RPMI8226 (cell line): ENCODE data around the gene TUBD1.

Experiments
- DNase-seq: peaks from one replicate; pipeline ENCODE4 v3.0.0-alpha.2; 2015

Gene TUBD1

DNA sequence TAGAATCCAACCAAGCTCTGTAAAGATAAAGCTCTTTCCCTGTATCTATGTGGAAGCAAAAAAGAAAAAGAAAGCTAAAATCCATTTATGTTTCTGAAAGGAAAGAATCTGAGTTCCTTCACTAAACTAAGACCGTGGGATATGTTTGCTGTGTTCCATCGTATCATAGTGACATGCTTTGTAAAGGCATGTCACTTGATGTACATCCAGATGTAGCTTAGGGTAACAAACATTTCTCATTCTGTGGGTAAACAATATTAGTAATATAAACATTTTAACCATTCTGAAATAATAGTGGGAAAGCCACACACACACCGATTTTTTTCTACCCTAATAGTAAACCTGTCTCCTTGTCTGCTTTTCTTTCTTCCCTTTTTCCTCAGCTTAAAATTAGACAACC, 78.1 kb downstream of the TUBD1 start:
- DNase-seq, result no peak

DNA sequence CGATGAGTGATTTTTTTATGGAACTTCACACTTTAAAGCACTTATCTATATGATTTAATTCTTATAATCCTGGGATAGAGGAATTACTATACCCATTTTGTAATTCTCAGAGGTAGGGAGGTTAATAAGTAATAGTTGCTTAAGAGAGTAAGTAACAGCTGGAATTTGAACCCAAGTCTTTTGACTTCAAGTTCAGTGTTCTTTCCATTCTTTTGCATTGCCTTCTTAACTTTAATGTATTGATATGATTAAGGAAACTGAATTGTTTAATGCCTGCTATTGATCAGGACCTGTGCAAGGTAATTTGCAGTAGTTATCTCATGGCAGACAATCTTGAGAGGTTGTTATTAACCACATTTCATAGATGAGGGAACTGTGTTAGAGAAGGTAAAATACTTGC, 78.5 kb downstream of the TUBD1 start:
- DNase-seq, result no peak

- DNase-seq, result no peak
Measured at GRCh38 chr17:59812139-59812538, 80.6 kb downstream of the TUBD1 start.

- DNase-seq, result no peak
Measured at GRCh38 chr17:59811209-59811608, 81.5 kb downstream of the TUBD1 start.

GRCh38 chr17:59810894-59811153, 81.9 kb downstream of the TUBD1 start:
- DNase-seq, result no peak
